CD4-positive, CD25-positive, alpha-beta regulatory T cell (primary cell): ENCODE measurements around the gene MYO9B. TPM values are rescaled to one million over a fixed set of nuclear protein-coding genes. Genes with fewer than 3 reads are reported as not detected.

Experiments
- ATAC-seq, 2 donors: fragments of 150-1000 bp; cut with Tn5 transposase; one replicate each; pipeline ENCODE4 v1.10.0; 2021; ENCODE audit warnings: low read depth in 2 of 2, moderate number of reproducible peaks in 2 of 2, moderate library complexity in 1 of 2
- DNase-seq, 3 donors: peaks; one replicate each; pipeline versions ENCODE4 v3.0.0 to v3.0.0-alpha.2; 2012 to 2022; ENCODE audit warnings: mixed read lengths in 1 of 3
- H3K27ac ChIP-seq: one replicate; pipeline ENCODE4 v1.7.0; 2013; ENCODE audit warnings: mild to moderate bottlenecking, low read length; ENCODE audit not compliant: insufficient read depth, poor library complexity, severe bottlenecking
- H3K27me3 ChIP-seq: one replicate; pipeline ENCODE4 v1.7.0; 2013; ENCODE audit warnings: low read length; ENCODE audit not compliant: control insufficient read depth, insufficient read depth
- H3K36me3 ChIP-seq: one replicate; pipeline ENCODE4 v1.7.0; 2013; ENCODE audit warnings: mild to moderate bottlenecking, low read length, moderate library complexity; ENCODE audit not compliant: control insufficient read depth, insufficient read depth
- H3K4me1 ChIP-seq: 2 replicates; pipeline ENCODE4 v1.7.0; 2013; ENCODE audit warnings: mild to moderate bottlenecking, low read length; ENCODE audit not compliant: insufficient read depth, control insufficient read depth, poor library complexity, severe bottlenecking
- H3K4me3 ChIP-seq: one replicate; pipeline ENCODE4 v1.7.0; 2013; ENCODE audit warnings: low read depth, mild to moderate bottlenecking, low read length, moderate library complexity
- H3K9me3 ChIP-seq, 2 experiments: 1 replicate in 1 of 2; 2 replicates in 1 of 2; pipeline ENCODE4 v1.7.0; 2013; ENCODE audit warnings: low read length in 2 of 2, mild to moderate bottlenecking in 1 of 2, moderate library complexity in 1 of 2; ENCODE audit not compliant: control insufficient read depth in 2 of 2
- H3K27ac Mint-ChIP-seq, 3 donors: one replicate each; pipeline ENCODE4 v1.8.0; 2020 to 2022; ENCODE audit warnings: mild to moderate bottlenecking in 3 of 3, mixed read lengths in 3 of 3, moderate library complexity in 2 of 3
- H3K27me3 Mint-ChIP-seq: one replicate; pipeline ENCODE4 v1.8.0; 2022; ENCODE audit warnings: mild to moderate bottlenecking, mixed read lengths
- H3K36me3 Mint-ChIP-seq: one replicate; pipeline ENCODE4 v1.8.0; 2020; ENCODE audit warnings: mixed read lengths
- H3K4me1 Mint-ChIP-seq, 4 donors: one replicate each; pipeline ENCODE4 v1.8.0; 2020 to 2022; ENCODE audit warnings: mixed read lengths in 4 of 4, mild to moderate bottlenecking in 1 of 4
- H3K4me3 Mint-ChIP-seq, 4 donors: one replicate each; pipeline ENCODE4 v1.8.0; 2020 to 2022; ENCODE audit warnings: mild to moderate bottlenecking in 4 of 4, mixed read lengths in 4 of 4, moderate library complexity in 3 of 4
- H3K9me3 Mint-ChIP-seq, 7 donors: one replicate each; pipeline ENCODE4 v1.8.0; 2020 to 2022; ENCODE audit warnings: mixed read lengths in 7 of 7, mild to moderate bottlenecking in 3 of 7, moderate library complexity in 2 of 7
- polyA plus RNA-seq, 4 donors: library from polyadenylated mRNA; unstranded; fragments of 300-500 nt; fragmentation: Illumina TruSeq; gene quantifications; one replicate each; pipeline ENCODE4 v1.2.3, GENCODE V29; 2021
- total RNA-seq: library from RNA; stranded (reverse); gene quantifications from one replicate; pipeline ENCODE4 v1.2.3, GENCODE V29; 2022

Gene MYO9B
- total and polyA plus RNA-seq, 5 donors from 2014 or later = 3.4 to 252 (median 6.1) TPM

- Histone ChIP-seq H3K4me1 (peaks cover 19% of the 10 kb centered on the region), H3K36me3 (no peaks in the 10 kb centered on the region), H3K9me3 (no peaks in the 10 kb centered on the region), H3K27me3 (no peaks in the 10 kb centered on the region), H3K27ac (no peak within 1 kb of the TSS), H3K4me3 (no peak within 1 kb of the TSS)
- Mint-ChIP-seq H3K27me3 (peaks cover 40% of the 10 kb centered on the region), H3K36me3 (no peaks in the 10 kb centered on the region), H3K9me3 (no peaks in the 10 kb centered on the region), H3K4me1 (peaks cover 0 to 12% (median 1%) of the 10 kb centered on the region in 4 donors), H3K4me3 (peak within 1 kb of the TSS; percentile 83 to 92 (median 87)), H3K27ac (peak within 1 kb of the TSS in 1 of 3 donors; percentile 71)
- no peak for DNase-seq
- peak in 1 of 2 donors; percentile 5 for ATAC-seq
Measured at GRCh38 chr19:17245535-17245984, 170.0 kb downstream of the MYO9B start, which contains the start of gene NR2F6. Gene NR2F6, minus strand, starts transcription at chr19:17245919. Its CDS starts 699 bp downstream, at chr19:17245220.

- Histone ChIP-seq H3K27me3 (no peaks in the 10 kb centered on the region), H3K4me1 (peaks cover 19% of the 10 kb centered on the region), H3K4me3 (no peak overlapping the region), H3K9me3 (no peaks in the 10 kb centered on the region), H3K36me3 (no peaks in the 10 kb centered on the region), H3K27ac (no peak overlapping the region)
- DNase-seq (no peak), ATAC-seq (no peak)
- peaks cover 0 to 12% (median 1%) of the 10 kb centered on the region in 4 donors for H3K4me1 Mint-ChIP-seq
- no peaks in the 10 kb centered on the region for H3K9me3 Mint-ChIP-seq
- H3K27me3 Mint-ChIP-seq = peaks cover 31% of the 10 kb centered on the region
- H3K36me3 Mint-ChIP-seq = no peaks in the 10 kb centered on the region
- peak overlapping the region; percentile 53 to 85 (median 69) for H3K4me3 Mint-ChIP-seq
- peak overlapping the region in 1 of 3 donors; percentile 69 for H3K27ac Mint-ChIP-seq
Measured at GRCh38 chr19:17246681-17247425, 171.3 kb downstream of the MYO9B start.

GRCh38 chr19:17248011-17248776 is 172.6 kb downstream of the MYO9B start:
- no peak overlapping the region for H3K27ac ChIP-seq
- H3K4me1 Mint-ChIP-seq = peaks cover 0 to 12% (median 1%) of the 10 kb centered on the region in 4 donors
- H3K36me3 ChIP-seq = no peaks in the 10 kb centered on the region
- no peaks in the 10 kb centered on the region for H3K36me3 Mint-ChIP-seq
- peaks cover 19% of the 10 kb centered on the region for H3K4me1 ChIP-seq
- H3K4me3 Mint-ChIP-seq = no peak overlapping the region
- DNase-seq (no peak), ATAC-seq (no peak)
- no peak overlapping the region for H3K4me3 ChIP-seq
- H3K9me3 Mint-ChIP-seq = no peaks in the 10 kb centered on the region
- no peak overlapping the region for H3K27ac Mint-ChIP-seq
- H3K27me3 Mint-ChIP-seq = peaks cover 27% of the 10 kb centered on the region
- H3K27me3 ChIP-seq = no peaks in the 10 kb centered on the region
- no peaks in the 10 kb centered on the region for H3K9me3 ChIP-seq

- H3K36me3 ChIP-seq = no peaks in the 10 kb centered on the region
- no peak overlapping the region for H3K27ac ChIP-seq
- no peaks in the 10 kb centered on the region for H3K9me3 Mint-ChIP-seq
- H3K4me1 ChIP-seq = peaks cover 14% of the 10 kb centered on the region
- no peak for ATAC-seq
- H3K4me1 Mint-ChIP-seq = peaks cover 0 to 12% (median 1%) of the 10 kb centered on the region in 4 donors
- no peak overlapping the region for H3K4me3 ChIP-seq
- H3K27me3 ChIP-seq = no peaks in the 10 kb centered on the region
- H3K27ac Mint-ChIP-seq = no peak overlapping the region
- H3K9me3 ChIP-seq = no peaks in the 10 kb centered on the region
- no peak for DNase-seq
- peaks cover 15% of the 10 kb centered on the region for H3K27me3 Mint-ChIP-seq
- peak overlapping the region in 1 of 4 donors; percentile 29 for H3K4me3 Mint-ChIP-seq
- H3K36me3 Mint-ChIP-seq = no peaks in the 10 kb centered on the region
Measured at GRCh38 chr19:17249887-17250548, 174.4 kb downstream of the MYO9B start.

- H3K36me3 ChIP-seq = no peaks in the 10 kb centered on the region
Measured at GRCh38 chr19:17254636-17255035, 179.1 kb downstream of the MYO9B start.

GRCh38 chr19:17255150-17255621 is 179.6 kb downstream of the MYO9B start:
- no peak for ATAC-seq
- Histone ChIP-seq H3K9me3 (no peaks in the 10 kb centered on the region), H3K27me3 (no peaks in the 10 kb centered on the region), H3K36me3 (no peaks in the 10 kb centered on the region), H3K4me3 (no peak overlapping the region), H3K4me1 (no peaks in the 10 kb centered on the region), H3K27ac (no peak overlapping the region)
- no peak overlapping the region for H3K4me3 Mint-ChIP-seq
- no peaks in the 10 kb centered on the region for H3K36me3 Mint-ChIP-seq
- DNase-seq = no peak
- no peak overlapping the region for H3K27ac Mint-ChIP-seq
- no peaks in the 10 kb centered on the region for H3K9me3 Mint-ChIP-seq
- no peaks in the 10 kb centered on the region for H3K4me1 Mint-ChIP-seq
- peaks cover 9% of the 10 kb centered on the region for H3K27me3 Mint-ChIP-seq

More at GRCh38 chr19:17254636-17255035, 179.1 kb downstream of the MYO9B start:
- ATAC-seq = no peak
- no peak overlapping the region for H3K4me3 Mint-ChIP-seq
- peaks cover 9% of the 10 kb centered on the region for H3K27me3 Mint-ChIP-seq
- H3K27me3 ChIP-seq = no peaks in the 10 kb centered on the region
- no peaks in the 10 kb centered on the region for H3K36me3 Mint-ChIP-seq
- H3K4me1 ChIP-seq = no peaks in the 10 kb centered on the region
- H3K27ac Mint-ChIP-seq = no peak overlapping the region
- no peak overlapping the region for H3K27ac ChIP-seq
- no peaks in the 10 kb centered on the region for H3K4me1 Mint-ChIP-seq
- no peak for DNase-seq
- H3K4me3 ChIP-seq = no peak overlapping the region
- no peaks in the 10 kb centered on the region for H3K9me3 Mint-ChIP-seq
- H3K9me3 ChIP-seq = no peaks in the 10 kb centered on the region

GRCh38 chr19:17256130-17256529 is 180.6 kb downstream of the MYO9B start:
- H3K36me3 ChIP-seq = no peaks in the 10 kb centered on the region
- H3K27ac ChIP-seq = no peak overlapping the region
- no peaks in the 10 kb centered on the region for H3K9me3 Mint-ChIP-seq
- H3K9me3 ChIP-seq = no peaks in the 10 kb centered on the region
- no peak overlapping the region for H3K4me3 Mint-ChIP-seq
- DNase-seq (no peak), ATAC-seq (no peak)
- H3K27ac Mint-ChIP-seq = no peak overlapping the region
- H3K4me1 Mint-ChIP-seq = peaks cover 0 to 7% (median 4%) of the 10 kb centered on the region in 4 donors
- H3K27me3 Mint-ChIP-seq = peaks cover 15% of the 10 kb centered on the region
- H3K4me1 ChIP-seq = no peaks in the 10 kb centered on the region
- H3K36me3 Mint-ChIP-seq = no peaks in the 10 kb centered on the region
- no peaks in the 10 kb centered on the region for H3K27me3 ChIP-seq
- no peak overlapping the region for H3K4me3 ChIP-seq
